Measurements from ENCODE around the gene TRPV4. TPM values are rescaled to one million over a fixed set of nuclear protein-coding genes. Genes with fewer than 3 reads are reported as not detected.

The TRPV4 gene
- total RNA-seq (not detected), total RNA-seq (0 to 0.19 (median 0) reads per million in 29 experiments)
- not detected for total RNA-seq (2013)

DNA sequence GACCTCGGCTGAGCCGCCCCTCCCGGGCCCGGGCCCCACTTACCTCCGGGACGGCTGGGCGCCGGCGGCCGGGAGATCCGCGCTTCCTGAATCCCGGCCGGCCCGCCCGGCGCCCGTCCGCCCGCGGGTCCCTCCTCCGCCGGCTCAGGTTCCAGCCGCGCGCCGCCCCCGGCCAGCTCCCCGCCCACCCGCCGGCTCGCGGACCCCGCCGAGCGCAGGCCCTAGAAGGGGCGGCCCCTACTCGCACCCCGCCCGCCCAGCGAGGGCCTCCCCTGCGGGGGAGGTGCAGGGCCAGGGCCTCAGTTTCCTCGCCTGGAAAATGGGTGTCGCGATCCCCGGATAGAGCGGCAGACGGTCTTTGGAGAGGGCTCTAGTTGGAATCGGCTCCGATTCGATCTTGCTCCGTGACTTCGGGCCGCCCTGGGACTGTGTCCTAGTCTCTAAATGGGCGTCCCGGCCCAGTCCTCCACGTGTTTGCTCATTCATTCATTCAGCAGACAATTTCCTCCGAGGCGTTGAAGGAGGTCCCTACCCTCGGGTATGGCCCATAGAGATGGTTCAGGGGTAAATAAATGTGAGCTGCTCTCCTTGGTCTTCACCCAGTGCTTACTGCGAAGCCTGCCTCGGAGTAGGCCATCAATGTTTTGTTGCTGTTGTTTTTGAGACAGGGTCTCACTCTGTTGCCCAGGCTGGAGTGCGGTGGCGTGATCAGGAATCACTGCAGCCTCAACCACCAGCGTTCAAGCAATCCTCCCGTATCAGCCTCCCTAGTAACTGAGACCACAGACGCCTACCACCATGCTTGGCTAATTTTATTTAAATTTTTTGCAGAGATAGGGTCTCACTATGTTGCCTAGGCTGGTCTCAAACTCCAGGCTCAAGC, at the start of gene TRPV4:
TRPV4 (minus strand) TSS at position 92 of the 883 bp plus-strand sequence. CDS start 18,602 bp downstream, outside the sequence.
- H3K27me3 ChIP-seq (replicated peaks in 1 of 2; ENCODE audit: control insufficient read depth in 2 of 2, extremely low read depth in 1 of 2, insufficient read depth in 2 of 2, low read length in 1 of 2): peaks cover 8 to 59% of the 10 kb centered on the region in 2 experiments
- H3K4me3 ChIP-seq (ENCODE audit: control insufficient read depth in 1 of 2, extremely low read depth in 1 of 2, low read length in 1 of 2): no peak within 1 kb of the TSS
- DNase-seq (no peak), ATAC-seq (replicated peaks in 1 of 4) (no peak)
- H3K4me1 Mint-ChIP-seq: peaks cover 4 to 5% (median 4%) of the 10 kb centered on the region in 3 donors
- WGBS (ENCODE audit: insufficient coverage): 20% methylated on average over 59 of the region's 67 CpGs
- no peaks in the 10 kb centered on the region for H3K36me3 Mint-ChIP-seq
- H3K4me1 ChIP-seq (ENCODE audit: control insufficient read depth in 1 of 2, extremely low read depth in 1 of 2, insufficient read depth in 2 of 2, low read length in 2 of 2): peaks cover 0 to 6% of the 10 kb centered on the region in 2 experiments
- no peaks in the 10 kb centered on the region for H3K9me3 Mint-ChIP-seq
- peaks cover 26 to 43% of the 10 kb centered on the region in 2 donors for H3K27me3 Mint-ChIP-seq
- peak within 1 kb of the TSS in 1 of 3 donors; percentile 15 for H3K4me3 Mint-ChIP-seq
- POLR2A ChIA-PET: no interaction called here
- no peaks in the 10 kb centered on the region for H3K36me3 ChIP-seq (ENCODE audit: control insufficient read depth in 2 of 2, extremely low read depth in 1 of 2, insufficient read depth in 1 of 2, low read length in 1 of 2)
- H3K27ac Mint-ChIP-seq: no peak within 1 kb of the TSS
- CTCF ChIA-PET: no interaction called here
- H3K27ac ChIP-seq (ENCODE audit: low read length): no peak within 1 kb of the TSS
- no peaks in the 10 kb centered on the region for H3K9me3 ChIP-seq

DNA sequence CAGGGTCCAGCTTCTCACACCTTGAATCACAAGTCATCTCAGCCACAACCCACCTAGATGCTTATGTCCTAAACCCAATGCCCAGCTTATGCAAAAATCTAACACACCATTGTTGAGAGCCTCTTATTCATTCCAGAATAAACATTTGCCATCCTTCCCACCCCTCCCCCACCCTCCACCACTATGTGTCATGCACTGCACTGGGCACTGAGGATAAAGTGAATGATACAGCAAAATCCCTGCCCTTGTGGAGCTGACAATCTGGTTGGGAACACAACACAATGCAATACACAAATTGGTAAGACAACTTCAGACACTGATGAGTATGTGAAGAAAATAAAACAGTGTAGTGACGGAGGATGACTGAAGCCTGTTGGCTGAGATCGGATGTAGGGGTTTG, 48.6 kb upstream of the TRPV4 start:
- Histone ChIP-seq H3K4me1 (ENCODE audit: control insufficient read depth in 1 of 2, extremely low read depth in 1 of 2, insufficient read depth in 2 of 2, low read length in 2 of 2) (peaks cover 16 to 34% of the 10 kb centered on the region in 2 experiments), H3K27me3 (replicated peaks in 1 of 2; ENCODE audit: control insufficient read depth in 2 of 2, extremely low read depth in 1 of 2, insufficient read depth in 2 of 2, low read length in 1 of 2) (no peaks in the 10 kb centered on the region), H3K27ac (ENCODE audit: low read length) (no peak overlapping the region), H3K9me3 (no peaks in the 10 kb centered on the region), H3K4me3 (ENCODE audit: control insufficient read depth in 1 of 2, extremely low read depth in 1 of 2, low read length in 1 of 2) (no peak overlapping the region), H3K36me3 (ENCODE audit: control insufficient read depth in 2 of 2, extremely low read depth in 1 of 2, insufficient read depth in 1 of 2, low read length in 1 of 2) (no peaks in the 10 kb centered on the region)
- no peak for DNase-seq
- WGBS (ENCODE audit: insufficient coverage): no CpG with 5 or more reads among the region's 2 CpGs
- no peaks in the 10 kb centered on the region for H3K27me3 Mint-ChIP-seq
- POLR2A ChIA-PET: no interaction called here
- CTCF ChIA-PET: interaction anchor here (0.5 to 1.5 kb wide), 5 partner anchors 27 to 308 kb away, joined by 3 to 11 read pairs (median 6); no protein-coding TSS in a partner anchor
- ATAC-seq (replicated peaks in 1 of 4): no peak
- no peaks in the 10 kb centered on the region for H3K9me3 Mint-ChIP-seq
- peaks cover 35 to 42% (median 42%) of the 10 kb centered on the region in 3 donors for H3K4me1 Mint-ChIP-seq
- no peaks in the 10 kb centered on the region for H3K36me3 Mint-ChIP-seq
- H3K4me3 Mint-ChIP-seq: peak overlapping the region in 2 of 3 donors; percentile 80 to 90
- no peak overlapping the region for H3K27ac Mint-ChIP-seq

DNA sequence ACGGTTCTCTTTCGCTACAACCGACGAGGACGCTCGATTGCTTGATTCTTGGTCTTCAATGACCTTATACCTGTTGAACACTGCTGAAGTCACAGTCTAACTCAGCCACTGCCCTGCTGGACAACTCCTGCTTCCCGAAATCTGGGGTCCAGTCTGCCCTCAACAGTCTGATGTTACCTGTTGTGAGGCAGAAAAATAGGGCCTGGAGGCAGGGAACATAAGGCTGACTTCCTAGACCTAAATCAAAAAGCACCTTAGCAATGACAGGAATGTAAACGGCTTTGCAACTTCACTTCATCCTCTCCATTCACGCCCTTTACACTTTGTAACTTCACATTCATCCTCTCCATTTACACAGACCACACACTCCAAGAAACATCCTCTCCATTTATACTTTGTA, 47.7 kb upstream of the TRPV4 start:
- POLR2A ChIA-PET: no interaction called here
- Mint-ChIP-seq H3K4me1 (peaks cover 44 to 48% (median 46%) of the 10 kb centered on the region in 3 donors), H3K36me3 (no peaks in the 10 kb centered on the region), H3K4me3 (peak overlapping the region; percentile 80 to 90 (median 83)), H3K27me3 (no peaks in the 10 kb centered on the region), H3K9me3 (no peaks in the 10 kb centered on the region), H3K27ac (peak overlapping the region; percentile 84 to 95)
- WGBS (ENCODE audit: insufficient coverage): 23% methylated on average over 8 of the region's 9 CpGs
- Histone ChIP-seq H3K27ac (ENCODE audit: low read length) (peak overlapping the region; percentile 69), H3K4me3 (ENCODE audit: control insufficient read depth in 1 of 2, extremely low read depth in 1 of 2, low read length in 1 of 2) (peak overlapping the region; percentile 51 to 60), H3K27me3 (replicated peaks in 1 of 2; ENCODE audit: control insufficient read depth in 2 of 2, extremely low read depth in 1 of 2, insufficient read depth in 2 of 2, low read length in 1 of 2) (no peaks in the 10 kb centered on the region), H3K4me1 (ENCODE audit: control insufficient read depth in 1 of 2, extremely low read depth in 1 of 2, insufficient read depth in 2 of 2, low read length in 2 of 2) (peaks cover 16 to 37% of the 10 kb centered on the region in 2 experiments), H3K9me3 (no peaks in the 10 kb centered on the region), H3K36me3 (ENCODE audit: control insufficient read depth in 2 of 2, extremely low read depth in 1 of 2, insufficient read depth in 1 of 2, low read length in 1 of 2) (no peaks in the 10 kb centered on the region)
- ATAC-seq (replicated peaks in 1 of 4) (no peak), DNase-seq (no peak)
- CTCF ChIA-PET: interaction anchor here (1.2 to 1.5 kb wide), 4 partner anchors 8 to 75 kb away, joined by 3 to 11 read pairs (median 6); no protein-coding TSS in a partner anchor

DNA sequence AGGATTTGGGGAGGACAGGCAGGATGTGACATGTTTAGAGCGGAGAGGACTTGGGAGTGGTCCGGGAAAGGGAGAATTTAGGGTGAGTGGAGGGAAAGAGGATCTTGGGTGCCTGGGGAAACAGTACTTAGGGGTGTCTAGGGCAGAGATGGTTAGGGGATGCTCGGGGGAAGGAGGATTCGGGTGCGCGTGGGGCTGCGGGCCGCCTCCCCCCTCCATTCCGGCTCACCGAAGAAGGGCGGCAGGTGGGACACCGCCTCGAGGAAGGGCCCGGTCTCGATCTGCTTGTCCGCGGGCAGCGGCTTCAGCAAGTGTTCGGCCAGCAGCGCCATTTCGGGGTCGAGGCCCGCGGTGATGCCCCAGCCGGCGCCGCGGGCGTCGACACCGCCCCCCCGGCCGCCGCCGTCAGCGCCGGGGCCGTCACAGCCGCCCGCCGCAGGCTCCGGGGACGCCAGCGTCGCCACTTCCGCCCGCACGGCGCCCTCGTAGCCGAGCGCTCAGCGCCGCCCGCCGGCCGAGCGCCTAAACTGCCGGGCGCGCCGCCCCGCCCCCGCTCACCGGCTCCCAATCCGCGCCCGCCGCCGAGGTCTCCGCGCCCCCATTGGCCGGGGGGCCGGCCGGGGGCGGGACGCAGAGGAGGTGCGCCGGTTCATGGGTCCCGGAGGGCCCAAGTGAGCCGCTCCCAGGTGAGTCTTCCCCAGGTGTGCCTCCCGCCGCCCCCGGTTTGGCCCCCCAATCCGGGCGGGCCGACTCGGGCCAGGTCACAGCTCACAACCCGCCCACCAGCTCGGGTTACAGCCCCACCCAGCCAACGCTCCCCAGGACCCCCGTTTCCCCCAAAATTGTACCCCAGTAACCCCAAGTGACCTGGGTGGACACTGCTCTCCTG, 47.1 kb upstream of the TRPV4 start, which contains the start of gene GLTP:
GLTP (minus strand) TSS at position 499 of the 889 bp plus-strand sequence; CDS start at position 332, 167 bp downstream.
- Histone ChIP-seq H3K4me3 (ENCODE audit: control insufficient read depth in 1 of 2, extremely low read depth in 1 of 2, low read length in 1 of 2) (peak within 1 kb of the TSS; percentile 88 to 91), H3K27me3 (replicated peaks in 1 of 2; ENCODE audit: control insufficient read depth in 2 of 2, extremely low read depth in 1 of 2, insufficient read depth in 2 of 2, low read length in 1 of 2) (no peaks in the 10 kb centered on the region), H3K9me3 (no peaks in the 10 kb centered on the region), H3K4me1 (ENCODE audit: control insufficient read depth in 1 of 2, extremely low read depth in 1 of 2, insufficient read depth in 2 of 2, low read length in 2 of 2) (peaks cover 16 to 41% of the 10 kb centered on the region in 2 experiments), H3K36me3 (ENCODE audit: control insufficient read depth in 2 of 2, extremely low read depth in 1 of 2, insufficient read depth in 1 of 2, low read length in 1 of 2) (no peaks in the 10 kb centered on the region), H3K27ac (ENCODE audit: low read length) (peak within 1 kb of the TSS; percentile 85)
- H3K27me3 Mint-ChIP-seq: no peaks in the 10 kb centered on the region
- peak within 1 kb of the TSS; percentile 90 to 94 (median 91) for H3K4me3 Mint-ChIP-seq
- WGBS (ENCODE audit: insufficient coverage): under 1% methylated on average over 92 of the region's 92 CpGs
- H3K9me3 Mint-ChIP-seq: no peaks in the 10 kb centered on the region
- ChIA-PET POLR2A (no interaction called here), CTCF (interaction anchor here in 1 of 2 donors (1.2 kb wide), 1 partner anchor 9 kb away, joined by 3 read pairs; no protein-coding TSS in a partner anchor)
- ATAC-seq (replicated peaks in 1 of 4) (peak; percentile 94 to 99 (median 96)), DNase-seq (peak; percentile 75 to 97 (median 87))
- H3K4me1 Mint-ChIP-seq: peaks cover 50 to 54% (median 52%) of the 10 kb centered on the region in 3 donors
- no peaks in the 10 kb centered on the region for H3K36me3 Mint-ChIP-seq
- peak within 1 kb of the TSS; percentile 84 to 95 for H3K27ac Mint-ChIP-seq

DNA sequence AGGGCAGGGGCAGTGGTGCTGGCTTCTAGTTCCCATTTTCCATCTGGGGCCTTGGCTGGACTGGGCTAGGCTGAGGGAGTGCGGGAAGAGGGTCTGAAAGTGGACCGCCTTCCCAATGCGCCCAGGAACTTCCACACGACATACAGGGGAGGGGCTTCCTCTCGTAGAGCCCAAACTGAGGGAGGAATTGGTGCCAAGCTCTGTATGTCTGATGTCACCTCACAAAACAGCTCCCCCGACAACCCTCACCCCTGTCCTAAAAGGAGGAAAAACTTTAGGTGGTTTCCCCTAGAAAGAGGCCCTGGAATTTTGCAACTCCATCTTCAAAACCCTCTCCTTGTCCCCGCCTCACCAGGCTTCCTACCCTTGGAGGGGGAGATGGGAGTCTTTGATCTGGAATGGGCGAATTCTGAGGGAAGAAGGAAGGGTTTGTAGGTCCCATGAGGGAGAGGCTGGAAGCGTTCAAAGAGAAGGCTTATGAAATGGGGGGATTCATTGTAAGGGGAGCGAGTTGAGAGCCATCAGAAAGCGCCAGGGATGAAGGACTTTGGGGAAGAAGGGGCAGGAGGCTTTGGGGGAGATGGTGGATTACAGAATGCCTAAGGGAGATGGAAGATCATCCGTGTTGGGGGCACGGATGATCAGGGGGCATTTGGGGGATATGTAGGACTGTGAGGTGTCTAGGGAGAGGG, 46.3 kb upstream of the TRPV4 start:
- CTCF ChIA-PET: interaction anchor here in 1 of 2 donors (1.1 to 2.3 kb wide), 2 partner anchors 34 to 74 kb away, joined by 4 to 6 read pairs; no protein-coding TSS in a partner anchor
- Histone ChIP-seq H3K36me3 (ENCODE audit: control insufficient read depth in 2 of 2, extremely low read depth in 1 of 2, insufficient read depth in 1 of 2, low read length in 1 of 2) (no peaks in the 10 kb centered on the region), H3K27ac (ENCODE audit: low read length) (peak overlapping the region; percentile 85), H3K4me3 (ENCODE audit: control insufficient read depth in 1 of 2, extremely low read depth in 1 of 2, low read length in 1 of 2) (peak overlapping the region; percentile 88 to 91), H3K9me3 (no peaks in the 10 kb centered on the region), H3K4me1 (ENCODE audit: control insufficient read depth in 1 of 2, extremely low read depth in 1 of 2, insufficient read depth in 2 of 2, low read length in 2 of 2) (peaks cover 16 to 41% of the 10 kb centered on the region in 2 experiments), H3K27me3 (replicated peaks in 1 of 2; ENCODE audit: control insufficient read depth in 2 of 2, extremely low read depth in 1 of 2, insufficient read depth in 2 of 2, low read length in 1 of 2) (no peaks in the 10 kb centered on the region)
- peak overlapping the region; percentile 90 to 94 (median 91) for H3K4me3 Mint-ChIP-seq
- H3K9me3 Mint-ChIP-seq: no peaks in the 10 kb centered on the region
- H3K27me3 Mint-ChIP-seq: no peaks in the 10 kb centered on the region
- WGBS (ENCODE audit: insufficient coverage): 5% methylated on average over 6 of the region's 13 CpGs
- peaks cover 58 to 60% (median 60%) of the 10 kb centered on the region in 3 donors for H3K4me1 Mint-ChIP-seq
- H3K27ac Mint-ChIP-seq: peak overlapping the region; percentile 81 to 92
- DNase-seq (peak in 2 of 35 experiments; percentile 8 to 33), ATAC-seq (replicated peaks in 1 of 4) (no peak)
- POLR2A ChIA-PET: no interaction called here
- no peaks in the 10 kb centered on the region for H3K36me3 Mint-ChIP-seq
